ENCODE data around the gene RASA2.
A peak's percentile ranks its signal among the peaks of the same experiment; 100 is the strongest.
"Not testable (repeated sequence)": the region's sequence is repeated elsewhere in the genome, so short reads cannot be mapped to it uniquely, and the experiment has no call there.

RASA2 gene

DNA sequence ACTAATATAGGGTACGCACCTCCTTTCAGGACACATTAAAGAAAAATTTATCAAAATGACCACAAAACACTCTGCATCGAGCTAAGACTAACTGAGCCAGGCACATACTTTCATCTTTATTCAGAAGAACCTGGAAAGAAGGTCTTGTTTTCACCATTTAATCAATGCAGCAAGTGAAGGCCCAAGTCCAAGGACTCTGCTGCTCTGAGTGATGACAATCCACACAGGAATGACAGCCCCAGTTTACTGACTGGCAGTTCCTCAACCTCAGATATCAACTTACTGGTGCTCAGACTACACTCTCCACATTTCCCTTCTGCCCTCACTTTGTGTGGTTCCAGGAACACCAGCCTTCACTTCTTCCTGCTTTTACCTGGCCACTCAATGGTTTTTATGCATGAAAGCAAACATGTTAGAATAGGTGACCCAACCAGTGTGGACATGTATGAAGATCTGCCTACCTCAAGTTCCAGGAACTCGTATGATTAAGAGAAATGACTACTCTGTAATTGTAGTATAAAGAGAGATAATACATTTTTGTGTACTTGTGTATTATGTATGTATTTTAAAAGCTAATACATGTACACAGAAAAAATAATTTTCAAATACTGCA, 29.1 kb upstream of the RASA2 start:
- no peak for DNase-seq

DNA sequence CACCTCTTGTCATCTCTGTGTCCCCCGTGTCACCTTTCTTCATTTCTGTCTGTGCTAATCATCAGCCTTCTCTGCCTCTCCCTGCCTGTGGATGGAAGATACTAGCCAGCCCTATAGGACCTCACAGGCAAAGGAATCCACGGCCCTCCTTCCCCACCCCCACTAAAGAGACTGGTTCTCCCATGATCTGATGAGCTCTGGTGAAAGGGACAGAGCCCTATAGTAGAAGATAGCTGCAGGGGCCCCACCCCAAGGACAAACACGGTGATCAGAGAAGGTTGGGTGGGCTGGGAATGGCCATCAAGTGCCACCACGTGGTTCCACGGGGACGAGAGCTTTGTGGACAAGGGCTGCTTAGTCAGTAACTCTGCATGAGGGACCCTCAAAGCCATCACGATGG, 27.8 kb upstream of the RASA2 start:
- no peak for DNase-seq

DNA sequence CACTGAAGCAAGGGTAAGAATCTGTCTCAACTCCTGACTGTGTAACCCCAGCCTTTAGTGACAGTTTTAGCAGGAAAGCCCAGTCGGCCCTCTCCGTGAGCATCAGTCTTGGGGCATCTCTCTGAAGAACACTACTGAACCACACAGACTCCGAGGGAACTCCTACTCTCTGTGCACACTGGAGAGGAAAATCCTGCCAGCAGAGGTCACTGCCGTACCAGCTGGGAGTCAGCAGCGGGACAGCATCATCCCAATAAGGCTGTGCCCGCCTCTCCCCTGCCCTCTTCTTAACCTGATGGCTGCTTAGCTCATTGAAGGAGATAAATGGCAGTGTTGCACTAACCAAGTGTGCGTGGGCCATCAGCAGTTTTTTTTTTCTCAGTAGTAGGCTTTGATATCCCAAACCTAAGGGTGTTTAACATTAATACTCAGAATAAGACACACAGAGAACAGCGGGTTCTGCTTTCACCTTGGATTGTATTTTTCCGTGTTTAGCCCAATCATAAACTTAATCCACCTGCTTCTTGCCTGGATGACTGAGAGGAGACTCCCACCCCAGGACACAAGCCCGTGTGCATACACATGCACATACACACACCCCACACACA, 26.6 kb upstream of the RASA2 start:
- peak; percentile 92 for DNase-seq

DNA sequence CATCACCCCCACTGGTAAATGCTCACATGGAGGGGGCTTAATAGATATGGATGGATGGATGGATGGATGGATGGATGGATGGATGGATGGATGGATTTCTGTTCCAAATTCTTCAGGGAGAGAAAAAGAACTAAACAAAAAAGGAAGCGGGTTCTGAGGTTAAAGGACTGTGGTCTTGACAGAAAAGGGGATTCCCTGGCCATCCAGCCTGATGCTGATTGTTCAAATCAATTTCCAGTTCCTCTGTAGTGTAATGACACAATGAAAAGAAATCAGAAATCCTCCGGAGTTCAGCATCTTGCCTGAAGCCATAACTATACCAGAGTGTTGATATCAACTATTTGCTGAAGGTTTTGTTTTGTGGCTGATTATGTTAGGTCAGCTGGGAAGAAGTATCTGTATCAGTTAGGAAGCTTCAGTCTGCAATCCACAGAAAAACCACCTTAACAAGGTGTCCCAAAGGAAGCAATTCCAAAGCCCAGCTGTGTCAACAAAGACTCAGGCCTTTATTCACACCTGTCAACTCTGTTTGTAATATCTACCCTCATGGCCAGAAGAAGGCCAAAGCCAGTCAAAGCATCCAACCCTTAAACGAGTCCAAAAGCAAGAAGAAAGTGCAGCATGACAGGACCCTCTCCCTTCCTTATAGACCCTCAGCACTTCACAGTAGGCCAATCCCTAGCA, 24.5 kb upstream of the RASA2 start:
- no peak for DNase-seq

DNA sequence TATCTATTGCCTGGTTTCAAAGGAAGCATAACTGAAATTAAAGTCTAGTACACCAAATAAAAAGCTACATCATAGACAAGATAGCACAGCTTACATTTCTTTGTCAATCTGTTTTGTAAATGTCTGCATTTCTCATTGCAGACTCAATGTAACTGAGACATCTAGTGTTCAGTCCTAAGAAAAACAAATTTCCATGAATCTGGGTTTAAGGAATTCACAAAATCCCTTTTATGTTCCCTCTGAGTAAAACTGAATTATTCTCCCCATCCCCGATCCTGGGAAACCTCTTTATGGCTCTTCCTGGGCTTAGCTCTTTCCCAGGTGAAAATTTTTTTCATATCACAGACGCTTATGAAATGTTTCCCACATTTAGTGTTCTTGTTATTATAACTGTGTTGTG, 21.6 kb upstream of the RASA2 start:
- DNase-seq = no peak

DNA sequence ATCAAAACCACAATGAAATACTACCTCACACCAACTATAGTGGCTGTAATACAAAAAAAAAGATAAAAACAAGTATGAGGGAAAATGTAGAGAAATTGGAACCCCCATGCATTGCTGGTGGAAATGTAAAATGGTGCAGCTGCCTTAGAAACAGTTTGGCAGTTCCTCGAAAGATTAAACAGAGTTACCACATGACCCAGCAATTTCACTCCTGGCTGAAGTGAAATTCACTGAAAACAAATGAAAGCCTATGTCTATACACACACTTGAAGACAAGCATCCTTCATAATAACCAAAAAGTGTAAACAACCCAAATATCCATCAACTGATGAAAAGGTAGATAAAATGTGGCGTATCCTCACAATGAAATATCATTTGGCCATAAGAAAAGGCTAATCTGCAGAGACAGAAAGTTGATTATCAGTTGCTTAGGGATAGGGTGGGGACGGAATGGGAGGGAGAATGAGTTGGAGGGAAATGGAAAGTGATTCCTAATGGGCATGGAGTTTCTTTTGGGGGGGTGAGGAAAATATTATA, 20.1 kb upstream of the RASA2 start:
- no peak for DNase-seq

DNA sequence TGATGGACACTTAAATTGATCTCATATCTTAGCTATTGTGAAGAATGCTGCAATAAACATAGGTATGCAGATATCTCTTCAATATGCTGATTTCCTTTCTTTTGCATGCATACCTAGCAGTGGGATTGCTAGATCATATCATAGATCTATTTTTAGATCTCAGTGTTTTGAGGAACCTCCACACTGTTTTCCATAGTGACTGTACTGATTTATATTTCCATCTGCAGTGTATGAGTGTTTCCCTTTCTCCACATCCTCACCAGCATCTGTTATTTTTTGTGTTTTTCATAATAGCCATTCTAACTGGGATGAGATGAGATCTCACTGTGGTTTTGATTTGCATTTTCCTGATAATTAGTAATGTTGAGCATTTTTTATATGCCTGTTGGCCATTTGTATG, 17.1 kb upstream of the RASA2 start:
- no peak for DNase-seq

DNA sequence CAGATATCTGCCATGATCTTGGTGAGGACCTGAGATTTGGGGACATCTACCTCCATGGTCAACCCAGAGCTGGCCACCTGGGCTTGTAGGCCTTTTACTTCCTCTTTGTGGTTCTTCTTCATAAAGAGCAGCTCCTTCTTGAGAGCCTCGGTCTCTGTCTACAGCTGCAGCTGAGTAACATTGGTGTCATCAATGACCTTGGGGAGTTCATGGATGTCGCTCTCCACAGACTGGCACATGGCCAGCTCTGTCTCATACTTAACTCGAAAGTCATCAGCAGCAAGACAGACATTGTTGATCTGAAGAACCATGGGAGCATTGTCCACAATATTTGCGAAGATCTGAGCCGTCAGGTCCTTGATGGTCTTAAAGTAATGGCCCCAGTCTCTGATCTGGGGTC, 15.7 kb upstream of the RASA2 start:
- no peak for DNase-seq

DNA sequence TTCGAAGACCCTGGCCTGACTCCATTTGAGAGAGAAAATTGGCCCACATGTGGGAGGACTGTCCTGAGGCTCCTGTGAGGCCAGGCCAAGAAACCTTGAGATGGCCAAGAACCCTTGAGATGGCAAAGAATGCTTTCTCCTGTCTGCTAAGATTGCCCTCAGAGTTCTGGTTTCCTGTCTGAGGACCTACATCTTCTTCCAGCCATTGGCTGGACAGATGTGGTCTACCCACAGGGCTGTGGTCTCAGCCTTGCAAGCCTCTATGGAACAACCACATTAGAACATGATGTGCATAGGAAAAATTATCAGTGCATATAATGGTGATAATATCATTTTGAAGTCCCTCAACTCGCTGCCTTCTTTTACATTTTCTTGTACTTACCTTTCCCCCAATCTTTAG, 10.8 kb upstream of the RASA2 start:
- no peak for DNase-seq

DNA sequence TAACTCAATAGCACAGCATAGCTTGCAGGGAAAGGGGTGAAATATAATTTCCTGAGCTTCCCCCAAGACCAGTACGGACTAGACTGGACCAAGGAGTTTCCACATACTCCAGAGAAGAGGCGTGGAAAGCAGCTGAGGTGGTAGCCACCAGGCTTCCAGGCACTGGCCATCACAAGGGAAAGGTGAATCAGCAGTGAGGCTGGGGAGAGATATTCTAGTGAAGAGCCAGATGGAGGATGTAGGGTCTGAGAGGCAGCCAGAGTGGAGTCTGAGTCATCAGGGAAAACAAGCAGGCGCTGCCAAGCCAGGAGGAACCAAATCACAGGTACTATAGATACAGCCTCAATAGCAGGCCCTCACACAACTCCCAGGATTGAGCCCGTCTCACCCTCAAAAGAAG, 9.6 kb upstream of the RASA2 start:
- DNase-seq = no peak

DNA sequence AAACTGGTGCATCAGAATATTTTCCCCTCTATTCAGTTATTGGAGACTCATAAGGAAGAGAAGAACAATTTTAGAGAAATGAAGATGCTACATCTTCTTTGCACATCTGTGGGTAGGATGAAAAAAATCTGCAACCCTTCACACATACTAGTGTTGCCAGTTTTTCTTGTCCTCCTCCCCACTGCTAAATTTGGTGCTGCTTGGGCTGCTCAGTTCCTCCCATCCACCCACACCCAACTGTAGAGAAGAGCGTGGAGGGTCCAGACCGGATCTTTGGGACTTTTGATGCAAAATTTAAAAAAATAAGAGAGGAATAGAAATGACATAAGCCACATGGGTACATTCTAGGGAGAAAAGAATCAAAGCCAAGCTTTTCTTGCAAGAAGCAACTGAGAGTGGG, 8.7 kb upstream of the RASA2 start:
- no peak for DNase-seq

DNA sequence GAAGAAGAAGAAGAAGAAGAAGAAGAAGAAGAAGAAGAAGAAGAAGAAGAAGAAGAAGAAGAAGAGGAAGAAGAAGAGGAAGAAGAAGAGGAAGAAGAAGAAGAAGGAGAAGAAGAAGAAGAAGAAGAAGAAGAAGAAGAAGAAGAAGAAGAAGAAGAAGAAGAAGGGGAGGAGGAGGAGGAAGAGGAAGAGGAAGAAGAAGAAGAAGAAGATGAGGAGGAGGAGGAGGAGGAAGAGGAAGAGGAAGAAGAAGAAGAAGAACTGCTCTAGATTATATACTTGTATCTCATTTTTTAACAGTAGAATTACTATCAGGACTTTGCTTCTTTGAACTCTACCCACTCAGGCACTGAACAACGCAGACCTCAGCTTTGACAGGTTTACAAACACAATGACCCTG, 8.0 kb upstream of the RASA2 start:
- not testable (repeated sequence) for DNase-seq

DNA sequence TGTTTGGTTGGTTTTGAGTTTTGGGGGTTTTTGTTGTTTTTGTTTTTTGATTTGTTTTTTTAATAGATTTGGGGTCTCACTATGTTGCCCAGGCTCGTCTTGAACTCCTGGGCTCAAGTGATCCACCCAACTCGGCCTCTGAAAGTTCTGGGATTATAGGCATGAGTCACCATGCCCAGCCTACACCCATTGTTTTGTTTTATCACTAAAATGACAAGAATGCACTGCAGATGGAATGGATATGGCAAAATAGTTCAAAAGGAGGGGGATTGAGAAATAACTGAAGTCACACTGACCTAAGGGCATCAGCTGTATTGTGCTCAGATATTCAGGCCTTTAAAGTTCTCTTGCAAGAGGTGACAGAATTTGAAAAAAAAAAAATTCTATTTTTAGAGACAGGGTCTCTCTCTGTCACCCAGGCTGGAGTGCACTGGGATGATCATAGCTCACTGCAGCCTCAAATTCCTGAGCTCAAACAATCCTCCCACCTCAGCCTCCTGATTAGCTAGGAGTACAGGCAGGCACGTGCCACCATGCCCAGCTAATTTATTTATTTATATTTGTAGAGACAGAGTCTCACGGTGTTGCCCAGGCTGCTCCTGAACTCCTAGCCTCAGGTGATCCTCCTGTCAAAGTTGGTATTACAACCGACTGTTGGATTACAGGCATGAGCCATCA, 4.4 kb upstream of the RASA2 start:
- DNase-seq = no peak

DNA sequence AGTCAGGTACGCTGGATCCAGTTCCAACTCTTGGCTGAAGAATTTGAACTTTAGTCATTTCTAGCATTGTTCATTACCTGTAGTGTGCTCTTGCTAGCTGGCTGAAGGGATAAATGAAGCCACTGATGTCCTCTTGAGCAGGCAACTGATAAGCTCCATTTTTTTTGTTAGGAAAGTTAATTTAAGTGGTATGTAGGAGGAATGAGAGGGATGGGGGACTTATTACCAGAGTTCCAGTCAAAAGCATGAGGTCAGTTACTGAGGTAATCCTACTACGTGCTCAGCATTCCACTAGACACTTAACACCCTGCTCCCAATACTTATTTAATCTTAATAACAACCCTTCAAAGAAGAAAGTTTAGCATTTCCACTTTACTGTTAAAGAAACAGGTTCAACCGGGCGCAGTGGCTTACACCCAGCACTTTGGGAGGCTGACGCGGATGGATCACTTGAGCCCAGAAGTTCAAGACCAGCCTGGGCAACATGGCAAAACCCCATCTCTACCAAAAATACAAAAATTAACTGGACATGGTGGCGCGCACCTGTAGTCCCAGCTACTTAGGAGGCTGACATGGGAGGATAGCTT, 2.0 kb upstream of the RASA2 start:
- DNase-seq = no peak

DNA sequence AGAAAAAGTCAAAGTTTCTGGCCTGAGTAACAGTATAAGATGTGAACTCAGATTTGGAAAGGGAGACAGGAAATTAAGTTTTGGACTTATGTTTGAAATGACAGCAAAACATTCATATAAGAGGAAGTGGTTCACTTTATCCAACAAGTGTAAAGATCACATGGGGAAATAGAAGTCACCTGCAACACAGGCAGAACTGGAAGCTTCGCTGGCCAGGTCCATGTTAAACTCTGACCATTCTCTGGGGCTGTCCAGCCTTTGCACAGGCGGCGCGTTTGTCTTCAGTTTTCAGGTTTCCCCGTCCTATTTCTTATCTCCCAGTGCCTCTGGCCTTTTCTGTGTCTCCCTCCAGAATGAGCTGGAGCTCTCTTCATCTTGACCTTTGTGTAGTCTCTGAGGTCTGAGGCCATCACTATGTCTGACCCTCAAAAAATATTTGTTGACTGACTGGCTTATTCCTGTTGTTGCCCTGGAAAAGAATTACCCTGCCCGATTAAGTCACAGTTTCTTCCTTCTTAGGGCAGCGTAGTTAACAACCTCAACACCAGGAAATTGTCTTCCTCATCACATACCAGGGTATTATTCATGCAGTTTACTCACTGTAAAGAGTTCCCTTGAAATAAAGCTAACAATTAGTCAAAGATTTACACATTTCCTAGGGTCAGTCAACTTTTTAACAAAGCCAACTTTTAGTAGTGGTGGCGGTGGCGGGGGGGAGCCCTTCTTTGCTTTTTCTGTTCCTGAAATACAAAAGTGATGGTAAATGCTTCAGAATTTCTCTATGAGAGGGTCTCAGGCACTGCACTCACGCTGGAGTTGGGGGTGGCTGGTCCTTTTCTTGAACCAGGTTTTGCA, 959 bp upstream of the RASA2 start:
- DNase-seq = no peak

DNA sequence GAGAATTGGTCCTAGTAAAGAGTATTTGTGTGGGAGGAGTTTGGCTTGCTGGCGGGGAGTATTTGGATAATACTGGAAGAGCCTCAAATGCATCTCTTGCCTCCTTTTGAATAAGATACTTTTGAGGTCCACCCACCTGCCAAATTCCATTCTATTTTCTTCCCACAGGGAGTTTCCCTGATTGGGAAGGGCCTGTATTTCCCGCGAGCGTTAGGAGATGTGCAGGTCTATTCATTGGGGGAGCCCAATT, 406 bp upstream of the RASA2 start:
- DNase-seq = no peak

DNA sequence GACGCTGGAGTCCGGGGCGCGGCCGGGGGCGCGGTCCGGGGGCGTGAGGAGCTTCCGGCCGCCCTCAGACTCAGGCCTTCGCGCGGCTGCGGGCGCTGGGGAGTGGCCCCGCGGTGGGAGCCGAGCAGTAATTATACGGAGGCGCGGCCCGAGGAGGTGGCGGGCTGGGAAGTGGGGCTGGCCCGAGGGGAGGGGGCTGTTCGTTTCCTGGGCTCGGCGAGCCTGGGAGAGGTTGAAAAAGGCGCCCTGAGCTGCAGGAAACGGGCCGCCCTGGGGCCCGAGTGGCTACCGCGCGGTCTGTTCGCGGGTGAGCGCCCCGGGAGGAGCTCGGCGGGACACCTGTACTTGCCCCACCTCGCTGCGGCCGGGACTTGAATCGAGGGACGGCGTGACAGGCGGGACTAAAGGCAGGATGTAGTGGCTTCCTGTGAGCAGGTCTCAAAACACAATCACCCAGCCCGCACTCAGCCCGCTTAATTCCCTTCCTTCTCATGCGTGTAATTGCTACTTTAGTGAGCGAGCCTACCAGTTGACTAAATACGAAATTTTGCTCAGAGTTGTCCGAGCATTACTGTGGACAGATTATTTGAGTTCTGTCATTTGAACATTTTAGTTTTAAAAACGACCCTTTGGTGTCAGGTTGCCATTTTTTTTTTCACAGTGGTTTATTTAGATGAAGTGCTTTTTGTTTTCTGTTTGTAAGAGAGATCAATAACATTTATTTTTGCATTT, 860 bp downstream of the RASA2 start:
- peak; percentile 80 for DNase-seq

DNA sequence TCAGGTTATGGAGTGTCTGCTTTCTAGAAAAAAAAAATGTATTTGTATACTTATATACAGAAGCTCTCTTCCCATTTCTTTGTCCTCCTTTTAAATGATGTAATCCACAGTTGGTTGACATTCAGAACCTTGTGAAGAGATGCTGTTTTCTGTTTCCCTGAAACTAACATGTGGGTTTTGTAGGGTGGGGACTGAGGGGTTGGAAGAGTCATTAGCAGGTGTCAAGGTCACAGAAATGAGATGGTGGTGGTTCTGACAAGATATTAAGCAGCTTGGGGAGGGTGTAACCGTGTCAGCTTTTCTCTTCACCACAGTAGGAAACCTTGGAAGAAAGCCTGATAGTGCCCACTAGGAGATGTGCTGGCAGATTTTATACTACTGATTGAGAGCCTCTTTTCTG, 2.4 kb downstream of the RASA2 start:
- no peak for DNase-seq

DNA sequence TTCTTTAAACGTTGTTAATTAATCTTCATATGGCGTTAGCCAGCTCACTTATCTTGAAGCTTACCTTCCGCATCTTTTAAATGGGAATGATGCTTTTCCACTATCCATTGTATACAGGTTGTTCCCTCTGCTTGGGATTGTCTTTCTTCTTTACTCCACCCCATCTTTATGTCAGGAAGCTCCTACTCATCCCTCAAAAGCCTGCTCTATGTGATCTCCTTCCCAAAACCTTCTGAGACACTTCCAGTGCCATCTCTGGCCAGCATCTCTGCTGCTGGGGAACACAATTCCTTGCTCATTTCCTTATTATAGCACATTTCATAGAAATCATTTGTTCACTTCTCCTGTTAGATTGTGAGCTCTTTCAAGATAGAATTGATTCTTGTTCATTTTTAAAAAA, 4.3 kb downstream of the RASA2 start:
- no peak for DNase-seq

DNA sequence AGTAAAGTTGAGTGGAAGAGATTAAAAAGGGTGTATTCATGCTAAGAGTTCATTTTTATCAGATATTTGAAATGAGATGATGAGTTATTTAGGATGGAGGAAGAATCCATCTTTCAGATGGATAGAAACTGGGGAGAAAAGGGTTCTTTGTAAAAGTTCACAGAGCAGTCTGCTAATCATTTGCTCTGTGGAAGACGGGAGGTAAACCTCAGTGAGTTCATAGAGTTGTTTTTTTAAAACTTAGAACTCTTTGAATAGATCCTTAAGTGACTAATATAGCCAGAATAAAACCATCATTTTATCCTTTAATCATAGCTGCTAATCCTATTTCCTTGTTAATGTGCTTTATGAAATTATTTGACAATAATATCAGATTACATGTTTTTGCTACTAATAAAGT, 5.1 kb downstream of the RASA2 start:
- DNase-seq = no peak

DNA sequence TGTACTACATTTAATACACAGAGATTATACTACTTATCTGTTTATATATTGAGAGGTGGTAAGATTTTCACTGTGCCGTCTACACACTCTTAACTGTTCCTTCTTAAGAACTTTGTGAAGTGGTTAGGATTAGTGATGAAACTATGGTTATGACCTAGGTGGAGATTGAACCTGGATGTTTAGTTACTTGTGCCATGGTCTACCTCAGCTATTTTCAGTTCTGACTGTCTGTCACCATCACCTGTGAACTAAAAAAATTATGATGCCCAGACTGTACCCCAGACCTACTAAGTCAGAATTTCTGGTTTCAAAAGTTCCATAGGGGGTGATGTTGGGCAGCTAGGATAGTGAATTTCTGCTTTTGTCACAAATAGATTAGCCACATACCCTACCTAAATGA, 6.4 kb downstream of the RASA2 start:
- DNase-seq = no peak

DNA sequence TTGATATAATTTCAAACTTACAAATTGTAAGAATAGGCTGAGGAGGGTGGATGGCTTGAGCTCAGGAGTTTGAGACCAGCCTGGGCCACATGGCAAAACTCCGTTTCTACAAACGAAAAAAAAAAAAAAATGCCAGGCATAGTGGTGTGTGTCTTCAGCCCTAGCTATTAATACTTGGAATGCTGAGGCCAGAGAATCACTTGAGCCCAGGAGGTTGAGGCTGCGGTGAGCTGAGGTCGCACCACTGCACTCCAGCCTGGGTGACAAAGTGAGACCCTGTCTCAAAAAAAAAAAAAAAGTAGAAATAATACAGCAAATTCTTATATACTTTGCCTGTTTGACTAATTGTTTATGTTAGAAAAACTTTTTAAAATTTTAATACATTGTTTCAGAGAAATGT, 10.8 kb downstream of the RASA2 start:
- DNase-seq = not testable (repeated sequence)

Data from activated CD4-positive, alpha-beta T cell treated with anti-CD3 and anti-CD28 coated beads, Interleukin-2, amount 50 U/mL, for 1 hour (primary cell).